OCI-LY7 (cell line): ENCODE results near the gene GEMIN5.

Experiments used
- CTCF ChIP-seq: fragments of 200-600 bp; sonication (generic); conservative IDR thresholded peaks from 2 replicates; pipeline ENCODE4 v1.5.1; 2014; ENCODE audit warnings: mild to moderate bottlenecking, antibody characterized with exemption, low read length, moderate library complexity, mixed read lengths
- EZH2phosphoT487 ChIP-seq: fragments of 200-600 bp; sonication (generic); IDR thresholded peaks from 2 replicates; pipeline ENCODE4 v1.6.1; 2018; ENCODE audit warnings: low read depth, borderline replicate concordance, mild to moderate bottlenecking, mixed run types, antibody characterized with exemption, low read length, moderate library complexity, mixed read lengths

GRCh38 chr5:154962494-154962893 lies 24.5 kb upstream of the GEMIN5 start:
- no peak for TF ChIP-seq CTCF
- TF ChIP-seq EZH2phosphoT487 = no peak
